Kidney capillary endothelial cell (primary cell): Measurements from ENCODE around the gene BLNK.
A peak's percentile ranks its signal among the peaks of the same experiment; 100 is the strongest.

ENCODE experiments used
- DNase-seq: peaks from one replicate; pipeline ENCODE4 v3.0.0-alpha.2; 2018; ENCODE audit warnings: low spot score

The BLNK gene

GRCh38 chr10:96261930-96262329 is 9.4 kb downstream of the BLNK start:
- no peak for DNase-seq

- DNase-seq = no peak
Observed at GRCh38 chr10:96261132-96261531, 10.2 kb downstream of the BLNK start.

GRCh38 chr10:96260014-96260413 is 11.4 kb downstream of the BLNK start:
- DNase-seq = no peak

- no peak for DNase-seq
Observed at GRCh38 chr10:96259150-96259549, 12.2 kb downstream of the BLNK start.

GRCh38 chr10:96257944-96258343 is 13.4 kb downstream of the BLNK start:
- peak; percentile 71 for DNase-seq

GRCh38 chr10:96255549-96256333 is 15.6 kb downstream of the BLNK start:
- no peak for DNase-seq

GRCh38 chr10:96254976-96255375 is 16.4 kb downstream of the BLNK start:
- no peak for DNase-seq

DNA sequence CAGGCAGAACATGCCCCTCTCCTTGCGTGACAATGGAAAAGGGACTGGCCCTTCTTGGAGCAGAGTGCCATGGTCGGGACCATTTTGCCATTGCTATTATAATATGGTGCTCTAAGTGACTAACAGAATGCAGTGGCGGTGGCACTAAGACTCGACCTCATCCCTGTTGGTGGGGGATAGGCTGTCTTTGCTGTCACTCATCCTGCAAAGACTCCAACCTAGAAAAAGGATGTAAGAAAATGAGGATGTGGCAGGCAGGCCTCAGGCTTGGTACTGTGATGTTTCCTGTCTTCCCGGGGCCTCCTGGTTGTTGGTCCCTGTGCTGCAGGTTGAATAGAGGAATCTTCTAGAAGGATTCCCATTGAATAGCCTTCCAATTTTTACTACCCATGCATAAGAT is 18.6 kb downstream of the BLNK start:
- no peak for DNase-seq

DNA sequence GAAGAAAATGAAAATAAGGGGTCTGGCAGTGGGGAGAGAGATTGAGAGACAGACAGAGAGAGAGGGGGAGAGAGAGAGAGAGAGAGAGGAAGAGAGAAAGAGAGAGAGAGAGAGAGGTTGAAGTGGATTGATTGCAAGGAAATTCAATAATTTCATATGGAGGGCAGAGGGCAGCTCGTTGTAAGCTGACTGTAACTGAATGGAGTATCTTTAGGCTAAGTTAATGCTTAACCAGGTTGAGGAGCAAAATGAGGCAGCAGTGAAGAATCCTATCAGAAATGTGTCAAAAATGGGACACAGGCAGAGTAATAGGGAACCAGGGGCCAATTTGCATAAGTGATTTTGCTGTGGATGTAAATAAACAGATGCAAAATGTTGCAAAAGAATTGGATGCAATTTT is 21.0 kb downstream of the BLNK start:
- DNase-seq = no peak

GRCh38 chr10:96249264-96249663 is 22.1 kb downstream of the BLNK start:
- DNase-seq = no peak

DNA sequence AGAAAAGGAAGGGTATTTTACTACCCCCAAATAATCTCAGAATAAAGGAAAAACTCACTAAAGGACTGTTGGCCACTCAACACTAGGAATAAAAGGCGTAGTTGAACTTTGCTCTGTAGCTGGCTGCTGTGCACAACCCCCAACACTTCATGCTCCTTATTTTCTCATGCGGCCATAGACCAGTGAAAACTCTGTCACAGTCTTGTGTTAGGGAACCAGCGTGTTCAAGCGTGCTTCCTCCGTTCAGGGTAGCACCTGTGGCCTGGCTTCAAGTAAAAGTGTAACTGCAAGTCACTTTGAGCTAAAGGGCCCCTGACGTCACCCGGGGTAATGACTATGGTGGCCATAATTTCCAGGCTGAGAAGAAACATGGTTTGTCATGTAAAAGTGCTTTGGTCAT is 27.0 kb downstream of the BLNK start:
- no peak for DNase-seq

GRCh38 chr10:96243296-96243695 is 28.1 kb downstream of the BLNK start:
- no peak for DNase-seq

- no peak for DNase-seq
Observed at GRCh38 chr10:96242822-96243221, 28.5 kb downstream of the BLNK start.

GRCh38 chr10:96238646-96239623 is 32.4 kb downstream of the BLNK start:
- no peak for DNase-seq

GRCh38 chr10:96236876-96237275 is 34.5 kb downstream of the BLNK start:
- DNase-seq = no peak

DNA sequence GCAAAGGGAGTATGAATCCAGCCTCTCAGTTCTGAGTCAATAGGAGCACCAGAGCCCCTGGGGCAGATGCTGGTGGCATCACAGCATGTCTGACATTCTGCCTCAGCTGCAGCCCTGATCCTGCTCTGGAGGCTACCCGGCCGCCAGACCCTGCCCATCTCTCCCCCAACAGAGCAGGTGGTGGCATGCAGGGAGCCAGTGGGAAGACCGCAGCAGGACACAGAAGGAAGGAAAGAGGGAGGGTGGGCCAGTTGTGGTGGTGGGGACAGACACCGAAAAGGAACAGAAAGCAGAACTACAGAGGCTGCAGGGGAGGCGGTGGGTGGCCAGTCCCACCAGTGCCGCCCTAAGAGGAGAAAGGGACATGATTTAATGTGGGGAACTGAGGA is 35.3 kb downstream of the BLNK start:
- no peak for DNase-seq

DNA sequence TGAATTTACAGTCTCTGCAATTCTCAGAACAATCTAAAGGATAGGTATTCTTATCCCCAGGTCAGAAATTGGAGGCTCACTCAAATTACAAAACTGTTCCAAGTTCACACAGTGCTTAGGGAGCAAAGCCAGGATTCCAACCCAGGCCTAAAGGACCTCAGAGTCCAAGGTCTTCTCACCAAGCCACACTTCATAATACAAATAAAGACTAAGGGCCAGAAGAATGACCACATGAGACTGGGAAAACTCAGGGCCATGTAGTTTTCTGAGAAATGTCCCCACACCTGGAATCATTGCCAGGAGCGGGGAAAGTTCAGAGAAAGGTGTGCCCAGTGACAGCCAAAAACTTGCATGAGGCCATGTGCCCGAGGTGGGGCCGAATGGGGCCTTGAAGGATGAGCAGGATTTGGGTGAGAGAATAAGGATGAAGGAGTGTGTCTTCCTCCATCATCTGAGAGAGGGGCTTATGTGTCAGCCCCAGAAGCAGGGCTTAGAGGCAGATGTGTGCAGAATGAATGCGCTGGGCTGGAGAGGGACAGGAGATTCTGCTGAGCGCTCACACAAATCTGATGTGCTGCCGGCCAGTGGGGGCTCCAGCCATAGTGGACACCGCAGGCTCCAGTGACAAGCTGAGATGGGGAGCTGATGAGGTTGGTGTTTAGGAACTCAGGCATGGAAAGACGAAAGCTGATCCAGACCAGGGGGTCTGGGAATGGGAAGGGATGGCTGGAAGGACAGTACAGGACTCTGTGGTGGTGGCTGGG is 35.9 kb downstream of the BLNK start:
- DNase-seq = no peak

DNA sequence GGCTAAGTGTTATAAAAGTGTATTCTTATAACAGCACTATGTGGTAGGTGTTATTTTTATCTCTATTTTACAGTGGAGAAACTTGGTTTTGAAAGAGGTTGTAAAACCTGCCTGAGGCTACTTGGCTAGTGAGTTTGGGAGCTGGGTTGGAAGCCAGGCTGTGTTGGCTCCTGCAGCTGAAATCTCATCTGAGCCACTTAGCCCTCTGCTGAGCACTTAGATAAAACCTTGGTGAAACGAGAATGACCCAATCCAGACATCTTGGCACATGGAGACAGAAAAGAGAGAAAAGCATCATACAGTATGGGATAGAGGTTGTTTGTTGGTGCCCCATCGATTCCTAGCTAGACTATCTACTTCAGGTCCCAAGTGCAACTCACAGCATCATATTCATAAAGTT is 37.4 kb downstream of the BLNK start:
- DNase-seq = no peak

GRCh38 chr10:96230527-96230926 is 40.8 kb downstream of the BLNK start:
- DNase-seq = no peak

- DNase-seq = peak; percentile 58
Observed at GRCh38 chr10:96229568-96230030, 41.8 kb downstream of the BLNK start.

DNA sequence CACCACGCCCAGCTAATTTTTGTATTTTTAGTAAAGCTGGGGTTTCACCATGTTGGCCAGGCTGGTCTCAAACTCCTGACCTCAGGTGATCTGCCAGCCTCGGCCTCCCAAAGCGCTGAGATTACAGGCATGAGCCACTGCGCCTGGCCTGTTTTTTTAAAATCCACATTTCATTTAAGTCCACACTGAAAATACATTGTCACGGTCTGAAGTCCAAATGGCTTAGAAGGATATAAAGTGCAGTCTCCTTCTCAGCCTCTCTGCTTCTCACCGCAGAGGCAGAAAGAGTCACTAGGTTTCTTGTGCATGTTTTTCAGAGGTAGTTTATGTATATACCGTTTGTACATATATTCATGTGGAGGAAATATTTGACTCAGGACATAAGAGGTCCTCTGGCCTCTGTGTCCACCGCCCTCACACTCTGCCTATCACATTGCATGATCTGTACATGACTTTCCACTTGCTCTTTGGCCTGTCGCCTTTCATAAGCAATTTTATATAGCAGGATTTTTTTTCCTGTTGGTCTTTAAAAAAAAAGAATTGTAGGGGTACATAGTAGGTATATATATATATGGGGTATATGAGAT is 42.9 kb downstream of the BLNK start:
- DNase-seq = no peak

DNA sequence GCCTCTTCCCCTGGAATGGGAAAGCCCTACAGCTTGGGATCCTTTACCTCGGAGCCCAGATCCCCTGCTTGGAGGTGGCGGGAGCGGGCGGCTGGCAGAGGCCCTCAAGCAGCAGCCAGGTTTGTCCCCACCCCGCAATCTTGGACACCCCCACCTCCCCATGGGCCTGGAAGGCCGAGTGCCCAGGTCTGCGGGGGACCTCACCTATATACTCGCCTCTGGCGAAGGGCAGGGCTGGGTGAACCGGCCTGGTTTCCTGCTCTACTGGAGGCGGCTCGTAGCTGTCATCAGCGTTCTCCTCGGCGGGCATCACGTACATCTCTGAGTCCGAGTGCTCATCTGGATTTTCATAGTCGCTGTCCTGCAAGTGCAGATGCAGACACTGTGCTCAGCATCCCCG is 44.2 kb downstream of the BLNK start:
- DNase-seq = no peak
